Endothelial cell of umbilical vein (primary cell): ENCODE results near the gene MGLL. TPM values are rescaled to one million over a fixed set of nuclear protein-coding genes. Genes with fewer than 3 reads are reported as not detected.

ENCODE experiments used
- BruUV-seq: library from RNA; stranded (reverse); fragments of 400-500 nt; replicated peaks from 2 replicates; lab custom pipeline; 2021; lab: Mats Ljungman, UMichigan
- CTCF ChIA-PET: fragments of 300-600, 350-600 bp; sonication (Branson Sonifier 250); formaldehyde crosslinking; loops from one replicate; lab custom pipeline; 2021; ENCODE audit warnings: antibody characterized with exemption, inconsistent platforms; lab: Charles Lee
- POLR2A ChIA-PET: fragments of 300-600, 350-600 bp; sonication (Branson Sonifier 250); formaldehyde crosslinking; loops from one replicate; lab custom pipeline; 2021; ENCODE audit warnings: antibody characterized with exemption, inconsistent platforms; lab: Charles Lee
- DNase-seq: peaks from one replicate; pipeline ENCODE4 v3.0.0-alpha.2; 2011; ENCODE audit warnings: low read depth, low spot score
- FAIRE-seq: peaks from 2 replicates; lab custom pipeline; 2011; peaks lifted over from hg19 to GRCh38; lab: Jason Lieb, UNC
- H2AFZ ChIP-seq: 2 replicates; pipeline ENCODE4 v1.6.0; 2012; ENCODE audit warnings: low read depth, low read length, control low read depth, inconsistent platforms
- H3K27ac ChIP-seq: 2 replicates; pipeline ENCODE4 v1.5.1; 2011; ENCODE audit warnings: low read depth, mild to moderate bottlenecking, control low read depth, low read length, moderate library complexity; ENCODE audit not compliant: insufficient read depth
- H3K27me3 ChIP-seq, 2 experiments: 2 replicates each; pipeline versions ENCODE4 v1.6.0 to v1.6.1; 2011; ENCODE audit warnings: low read length in 2 of 2, mixed read lengths in 1 of 2; ENCODE audit not compliant: control insufficient read depth in 2 of 2, insufficient read depth in 2 of 2
- H3K36me3 ChIP-seq, 2 experiments: 2 replicates in 1 of 2; 3 replicates in 1 of 2; pipeline ENCODE4 v1.5.1; 2011; ENCODE audit warnings: low read length in 2 of 2, mild to moderate bottlenecking in 1 of 2, moderate library complexity in 1 of 2; ENCODE audit not compliant: control insufficient read depth in 2 of 2, insufficient read depth in 2 of 2; ENCODE audit errors: extremely low read depth in 1 of 2
- H3K4me1 ChIP-seq: 3 replicates; pipeline ENCODE4 v1.5.1; 2011; ENCODE audit warnings: mild to moderate bottlenecking, low read length; ENCODE audit not compliant: control insufficient read depth, insufficient read depth; ENCODE audit errors: extremely low read depth
- H3K4me2 ChIP-seq: 2 replicates; pipeline ENCODE4 v1.6.1; 2011; ENCODE audit warnings: low read length, control low read depth, mixed read lengths; ENCODE audit not compliant: insufficient read depth
- H3K4me3 ChIP-seq, 3 experiments: fragments of 200-600 bp in 1 of 3; sonication (generic), shearing (Covaris generic) in 1 of 3; replicated peaks in 1 of 3; 2 replicates each; pipeline ENCODE4 v1.5.1; 2011 to 2016; ENCODE audit warnings: control low read depth in 3 of 3, low read length in 3 of 3, mild to moderate bottlenecking in 2 of 3, inconsistent platforms in 1 of 3, low read depth in 1 of 3, moderate library complexity in 1 of 3; ENCODE audit not compliant: insufficient read depth in 1 of 3
- H3K79me2 ChIP-seq: 2 replicates; pipeline ENCODE4 v1.6.0; 2012; ENCODE audit warnings: low read length, inconsistent platforms; ENCODE audit not compliant: control insufficient read depth, insufficient read depth
- H3K9ac ChIP-seq: replicated peaks from 2 replicates; pipeline ENCODE3; 2011; ENCODE audit warnings: low read length, control low read depth; ENCODE audit not compliant: insufficient read depth; ENCODE audit errors: extremely low read depth
- H3K9me1 ChIP-seq: replicated peaks from 3 replicates; pipeline ENCODE4 v1.6.0; 2011; ENCODE audit warnings: mild to moderate bottlenecking, low read length; ENCODE audit not compliant: control insufficient read depth, insufficient read depth; ENCODE audit errors: extremely low read depth
- H3K9me3 ChIP-seq: replicated peaks from 2 replicates; pipeline ENCODE4 v1.5.1; 2012; ENCODE audit warnings: low read length, inconsistent platforms; ENCODE audit not compliant: control insufficient read depth, insufficient read depth
- H4K20me1 ChIP-seq: replicated peaks from 2 replicates; pipeline ENCODE3; 2011; ENCODE audit warnings: mild to moderate bottlenecking, low read length; ENCODE audit not compliant: control insufficient read depth, insufficient read depth; ENCODE audit errors: extremely low read depth
- CTCF ChIP-seq, 2 donors: IDR thresholded peaks; 1 replicate in 1 of 2; 2 replicates in 1 of 2; pipeline ENCODE4 v1.5.1; 2011; ENCODE audit warnings: low read length in 2 of 2, mild to moderate bottlenecking in 2 of 2, moderate library complexity in 2 of 2, control low read depth in 1 of 2, inconsistent platforms in 1 of 2, low read depth in 1 of 2; ENCODE audit not compliant: insufficient read depth in 1 of 2; ENCODE audit errors: extremely low read depth in 1 of 2
- EZH2 ChIP-seq: IDR thresholded peaks from 2 replicates; pipeline ENCODE4 v1.6.1; 2012; ENCODE audit warnings: borderline replicate concordance, low read depth, mild to moderate bottlenecking, moderate library complexity, low read length, inconsistent platforms; ENCODE audit not compliant: severe bottlenecking
- FOS ChIP-seq: IDR thresholded peaks from 2 replicates; pipeline ENCODE4 v1.6.1; 2011; ENCODE audit warnings: mild to moderate bottlenecking, low read length, moderate library complexity, borderline replicate concordance; ENCODE audit not compliant: insufficient read depth
- GATA2 ChIP-seq: IDR thresholded peaks from 2 replicates; pipeline ENCODE4 v1.7.0; 2011; ENCODE audit warnings: low read depth, mild to moderate bottlenecking, moderate library complexity, mixed read lengths, low read length; ENCODE audit not compliant: insufficient read length, insufficient read depth
- JUN ChIP-seq: IDR thresholded peaks from 2 replicates; pipeline ENCODE4 v1.6.1; 2011; ENCODE audit warnings: borderline replicate concordance, low read depth; ENCODE audit not compliant: insufficient read length, insufficient read depth
- MYC ChIP-seq: IDR thresholded peaks from one replicate; pipeline ENCODE4 v1.6.1; 2011; ENCODE audit warnings: mild to moderate bottlenecking, low read depth, low read length
- POLR2A ChIP-seq: IDR thresholded peaks from 2 replicates; pipeline ENCODE4 v1.6.1; 2012; ENCODE audit warnings: low read depth, mild to moderate bottlenecking, control low read depth, low read length
- POLR2AphosphoS5 ChIP-seq: IDR thresholded peaks from 2 replicates; pipeline ENCODE4 v1.6.1; 2012; ENCODE audit warnings: low read depth, mild to moderate bottlenecking, control low read depth, low read length, moderate library complexity; ENCODE audit not compliant: insufficient read depth
- dilution Hi-C: fragments of 300-500 bp; cut with MboI; formaldehyde crosslinking; loops from one replicate; pipeline ENCODE4 v1.15.0; 2019; ENCODE audit warnings: low sequenced_read_pairs; ENCODE audit not compliant: extremely low pct_ligation_motif_present
- intact Hi-C: fragments of 100-400 bp; cut with micrococcal nuclease; formaldehyde crosslinking; loops from one replicate; pipeline ENCODE4 v1.10.0; 2022
- polyA plus RNA-seq, 4 experiments: library from polyadenylated mRNA; depleted of rRNA in 3 of 4; stranded (reverse) in 3 of 4; unstranded in 1 of 4; fragments of >200 nt; gene quantifications; 2 replicates each; pipeline versions ENCODE4 v1.2.1 to v1.2.3, GENCODE V29; 2011 to 2012; ENCODE audit warnings: missing spikeins in 1 of 4
- total RNA-seq: library from RNA; stranded (reverse); gene quantifications from 2 replicates; pipeline ENCODE4 v1.2.3, GENCODE V29; 2021
- TF ChIP-seq, protein P1 (sequence below): IDR thresholded peaks from 2 replicates; pipeline ENCODE4 v1.6.1; 2011; ENCODE audit not compliant: insufficient read depth, insufficient read length

Gene MGLL
- total and polyA plus RNA-seq, 2 donors (not counting 3 experiments of a cell fraction or from before 2014, with no cell fraction given), result 30.7 to 60.2 TPM

GRCh38 chr3:127823426-127823857 is 1.1 kb upstream of the MGLL start:
- H3K9me1 ChIP-seq, result no peaks in the 10 kb centered on the region
- peak overlapping the region; percentile 18 for H2AFZ ChIP-seq
- peak overlapping the region in 1 of 3 experiments; percentile 98 for H3K4me3 ChIP-seq
- FAIRE-seq (peak; percentile 59), DNase-seq (peak; percentile 16)
- POLR2A ChIA-PET, result interaction anchor here (0.6 kb wide), 1 partner anchor 23 kb away, joined by 3 read pairs; no protein-coding TSS in a partner anchor
- TF ChIP-seq MYC (no peak), EZH2 (no peak), GATA2 (no peak), JUN (no peak)
- intact Hi-C loops, result loop anchor here (2.0 kb wide), 1 partner anchor 233 kb away; the partner anchor contains the start of gene TPRA1
- dilution Hi-C loops, result no loop called here
- H3K9ac ChIP-seq, result no peak overlapping the region
- CTCF ChIA-PET, result interaction anchor here (0.7 to 7.1 kb wide), 12 partner anchors 11 to 248 kb away, joined by 3 to 74 read pairs (median 4); partner anchors contain the start of gene PODXL2
- H3K27ac ChIP-seq, result no peak overlapping the region
- H4K20me1 ChIP-seq, result no peaks in the 10 kb centered on the region
- no peak overlapping the region for H3K4me2 ChIP-seq
- peaks cover 23% of the 10 kb centered on the region for H3K4me1 ChIP-seq
- H3K27me3 ChIP-seq, result no peaks in the 10 kb centered on the region
- no TSS peak for BruUV-seq
- H3K9me3 ChIP-seq, result no peaks in the 10 kb centered on the region
- peaks cover 28% of the 10 kb centered on the region for H3K79me2 ChIP-seq
- no peaks in the 10 kb centered on the region for H3K36me3 ChIP-seq

- TF ChIP-seq GATA2 (no peak), POLR2AphosphoS5 (peak; percentile 66), POLR2A (peak; percentile 39), CTCF (IDR thresholded peaks at IDR 0.05; ENCODE audit: extremely low read depth in 1 of 2, insufficient read depth in 1 of 2, low read depth in 1 of 2, low read length in 2 of 2) (peak in 1 of 2 donors; percentile 4), MYC (no peak), FOS (no peak), EZH2 (no peak), JUN (no peak)
- TF ChIP-seq, protein P1, sequence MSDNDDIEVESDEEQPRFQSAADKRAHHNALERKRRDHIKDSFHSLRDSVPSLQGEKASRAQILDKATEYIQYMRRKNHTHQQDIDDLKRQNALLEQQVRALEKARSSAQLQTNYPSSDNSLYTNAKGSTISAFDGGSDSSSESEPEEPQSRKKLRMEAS, result no peak
- DNase-seq, result no peak
- Histone ChIP-seq H3K4me1 (peaks cover 23% of the 10 kb centered on the region), H3K9me3 (no peaks in the 10 kb centered on the region), H2AFZ (peak overlapping the region; percentile 83), H4K20me1 (no peaks in the 10 kb centered on the region), H3K4me2 (peak overlapping the region; percentile 91), H3K9me1 (no peaks in the 10 kb centered on the region), H3K9ac (peak overlapping the region; percentile 75), H3K36me3 (no peaks in the 10 kb centered on the region), H3K27ac (peak overlapping the region; percentile 44), H3K27me3 (no peaks in the 10 kb centered on the region), H3K4me3 (peak overlapping the region; percentile 65 to 98 (median 69)), H3K79me2 (peaks cover 29% of the 10 kb centered on the region)
- POLR2A ChIA-PET, result interaction anchor here (0.6 to 0.9 kb wide), 2 partner anchors 23 to 55 kb away, joined by 3 read pairs; no protein-coding TSS in a partner anchor
- no TSS peak for BruUV-seq
- no peak for FAIRE-seq
- dilution Hi-C loops, result no loop called here
- CTCF ChIA-PET, result interaction anchor here (0.7 to 7.1 kb wide), 16 partner anchors 11 to 248 kb away, joined by 3 to 74 read pairs (median 4); partner anchors contain the start of gene PODXL2
- intact Hi-C loops, result loop anchor here (1.0 to 2.0 kb wide), 2 partner anchors 109 to 232 kb away; partner anchors contain the start of gene TPRA1
These were observed 539 bp upstream of the MGLL start for GRCh38 chr3:127822682-127823425.
